Anterior cingulate cortex (tissue), 58 donors: Measurements from ENCODE around the gene PTPRN2.
"Not testable (repeated sequence)": the region's sequence is repeated elsewhere in the genome, so short reads cannot be mapped to it uniquely, and the experiment has no call there.

Experiments
- DNase-seq, 58 donors: peaks; one replicate each; lab custom pipeline; 2025; lab: John Stamatoyannopoulos, UW

PTPRN2 gene

GRCh38 chr7:157745721-157746709 lies 841.6 kb downstream of the PTPRN2 start:
- no peak for DNase-seq

GRCh38 chr7:157744786-157745601 lies 842.6 kb downstream of the PTPRN2 start:
- DNase-seq = no peak

- no peak for DNase-seq
These were observed 843.7 kb downstream of the PTPRN2 start for GRCh38 chr7:157743781-157744525.

- no peak for DNase-seq
These were observed 847.3 kb downstream of the PTPRN2 start for GRCh38 chr7:157740251-157740798.

- DNase-seq = no peak
These were observed 848.0 kb downstream of the PTPRN2 start for GRCh38 chr7:157739650-157740049.

- no peak for DNase-seq
These were observed 848.6 kb downstream of the PTPRN2 start for GRCh38 chr7:157739031-157739430.

GRCh38 chr7:157738066-157738460 lies 849.6 kb downstream of the PTPRN2 start:
- no peak for DNase-seq

GRCh38 chr7:157737151-157738065 lies 850.2 kb downstream of the PTPRN2 start:
- no peak for DNase-seq

GRCh38 chr7:157736341-157736740 lies 851.3 kb downstream of the PTPRN2 start:
- DNase-seq = no peak

- DNase-seq = no peak
These were observed 851.8 kb downstream of the PTPRN2 start for GRCh38 chr7:157735826-157736225.

GRCh38 chr7:157734676-157735640 lies 852.7 kb downstream of the PTPRN2 start:
- no peak for DNase-seq

GRCh38 chr7:157733760-157734395 lies 853.7 kb downstream of the PTPRN2 start:
- not testable (repeated sequence) for DNase-seq

GRCh38 chr7:157731126-157731525 lies 856.5 kb downstream of the PTPRN2 start:
- DNase-seq = no peak

- no peak for DNase-seq
These were observed 857.0 kb downstream of the PTPRN2 start for GRCh38 chr7:157730614-157731013.

- DNase-seq = no peak
These were observed 858.1 kb downstream of the PTPRN2 start for GRCh38 chr7:157729566-157729965.

- no peak for DNase-seq
These were observed 859.5 kb downstream of the PTPRN2 start for GRCh38 chr7:157727964-157728615.

GRCh38 chr7:157726764-157727163 lies 860.9 kb downstream of the PTPRN2 start:
- no peak for DNase-seq
